HG02588 (cell line): ENCODE measurements around the gene GJA3.

Experiments
- ATAC-seq: cut with Tn5 transposase; IDR thresholded peaks from one replicate; pipeline ENCODE4 v1.9.1; 2021; ENCODE audit warnings: mild to moderate bottlenecking, moderate library complexity; ENCODE audit not compliant: unreplicated experiment

Gene GJA3

DNA sequence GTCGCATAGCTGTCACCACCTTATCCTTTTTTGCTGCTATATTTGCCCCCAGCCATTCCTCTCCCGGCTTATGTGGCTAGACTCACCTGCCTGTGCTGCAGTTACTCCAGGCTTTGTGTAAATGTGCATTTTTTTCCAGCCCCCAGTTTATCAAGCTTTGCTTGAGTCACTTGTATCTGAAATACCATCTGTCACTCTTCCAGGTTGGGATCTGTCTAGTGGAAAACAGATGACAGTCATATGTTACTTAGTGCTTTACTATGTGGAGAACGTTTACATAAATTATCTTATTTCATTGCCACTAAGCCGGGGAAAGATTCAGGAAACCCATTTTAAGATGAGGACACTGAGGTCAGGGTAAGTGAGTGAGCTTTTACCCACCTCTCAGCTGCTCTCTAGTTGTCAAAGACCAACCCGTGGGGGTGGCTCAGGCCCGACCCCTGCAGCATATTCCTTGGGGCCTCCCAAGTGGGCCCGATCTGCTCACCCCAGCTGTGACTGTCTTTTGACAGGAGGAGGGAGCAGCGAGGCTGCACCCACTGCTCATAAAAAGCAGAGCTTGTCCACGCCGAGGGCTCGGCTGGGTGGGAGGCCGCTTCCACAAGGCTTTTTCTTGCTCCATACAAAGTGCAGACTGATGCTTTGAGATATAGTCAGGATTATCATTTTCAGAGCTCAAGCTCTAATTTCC, 24.7 kb upstream of the GJA3 start:
- ATAC-seq = no peak

DNA sequence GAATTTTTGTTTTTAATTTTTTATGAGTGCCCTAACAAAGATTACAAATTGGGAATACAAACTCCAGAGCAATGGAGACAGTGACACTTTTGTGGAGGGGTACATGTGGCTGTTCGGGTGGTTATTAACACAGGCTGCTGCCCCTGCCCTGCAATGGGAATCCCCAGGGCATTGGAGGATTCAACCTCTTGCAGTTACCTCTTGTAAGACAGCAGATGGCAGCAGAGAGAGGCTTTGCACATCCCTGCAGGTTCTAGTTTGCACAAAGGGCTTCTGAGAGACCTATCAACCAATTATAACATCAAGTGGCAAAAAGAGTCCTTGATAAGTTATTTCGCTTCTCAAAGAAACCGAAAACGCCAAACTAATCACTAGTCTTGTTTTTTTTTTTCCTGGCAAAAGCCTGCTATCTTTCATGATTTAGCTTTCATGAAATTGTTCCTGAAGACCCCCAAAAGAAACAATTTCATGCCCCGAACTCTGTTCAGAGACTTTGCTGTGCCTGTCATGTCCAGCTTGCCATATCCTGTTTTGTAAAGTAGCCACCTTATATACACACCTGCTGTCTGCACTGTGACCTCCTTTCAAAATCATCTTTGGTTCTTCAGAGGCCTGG, 21.5 kb upstream of the GJA3 start:
- ATAC-seq = no peak

DNA sequence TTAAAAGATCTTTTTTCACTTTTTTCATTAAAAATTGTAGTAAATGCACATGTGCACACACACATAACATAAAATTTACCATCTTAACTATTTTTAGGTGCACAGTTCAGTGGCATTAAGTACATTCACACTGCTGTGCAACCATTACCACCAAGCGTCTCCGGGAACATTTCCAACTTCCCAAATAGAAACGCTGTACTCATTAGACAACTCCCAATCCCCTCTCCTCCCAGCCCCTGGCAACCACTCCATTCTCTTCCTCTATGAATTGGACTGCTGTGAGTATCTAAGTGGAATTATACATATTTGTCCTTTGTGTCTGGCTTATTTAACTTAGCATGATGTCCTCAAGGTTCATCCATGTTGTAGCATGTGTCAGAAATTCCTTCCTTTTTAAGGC, 20.3 kb upstream of the GJA3 start:
- ATAC-seq = no peak

DNA sequence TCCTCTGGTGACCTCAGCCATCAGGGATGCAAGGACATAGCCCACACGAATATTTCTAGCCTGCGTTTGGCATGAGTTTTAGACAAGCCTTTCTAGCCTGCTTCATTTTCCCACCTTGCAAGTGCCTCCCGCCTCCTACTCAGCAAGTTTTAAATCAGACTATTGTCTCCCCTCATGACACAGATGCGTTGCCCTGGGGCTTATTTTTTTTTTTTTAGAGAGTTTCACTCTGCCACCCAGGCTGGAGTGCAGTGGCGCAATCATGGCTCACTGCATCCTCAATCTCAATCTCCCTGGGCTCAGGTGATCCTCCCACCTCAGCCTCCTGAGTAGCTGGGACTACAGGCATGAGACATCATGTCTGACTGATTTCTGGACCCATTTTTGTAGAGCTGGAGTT, 17.3 kb upstream of the GJA3 start:
- ATAC-seq = no peak

DNA sequence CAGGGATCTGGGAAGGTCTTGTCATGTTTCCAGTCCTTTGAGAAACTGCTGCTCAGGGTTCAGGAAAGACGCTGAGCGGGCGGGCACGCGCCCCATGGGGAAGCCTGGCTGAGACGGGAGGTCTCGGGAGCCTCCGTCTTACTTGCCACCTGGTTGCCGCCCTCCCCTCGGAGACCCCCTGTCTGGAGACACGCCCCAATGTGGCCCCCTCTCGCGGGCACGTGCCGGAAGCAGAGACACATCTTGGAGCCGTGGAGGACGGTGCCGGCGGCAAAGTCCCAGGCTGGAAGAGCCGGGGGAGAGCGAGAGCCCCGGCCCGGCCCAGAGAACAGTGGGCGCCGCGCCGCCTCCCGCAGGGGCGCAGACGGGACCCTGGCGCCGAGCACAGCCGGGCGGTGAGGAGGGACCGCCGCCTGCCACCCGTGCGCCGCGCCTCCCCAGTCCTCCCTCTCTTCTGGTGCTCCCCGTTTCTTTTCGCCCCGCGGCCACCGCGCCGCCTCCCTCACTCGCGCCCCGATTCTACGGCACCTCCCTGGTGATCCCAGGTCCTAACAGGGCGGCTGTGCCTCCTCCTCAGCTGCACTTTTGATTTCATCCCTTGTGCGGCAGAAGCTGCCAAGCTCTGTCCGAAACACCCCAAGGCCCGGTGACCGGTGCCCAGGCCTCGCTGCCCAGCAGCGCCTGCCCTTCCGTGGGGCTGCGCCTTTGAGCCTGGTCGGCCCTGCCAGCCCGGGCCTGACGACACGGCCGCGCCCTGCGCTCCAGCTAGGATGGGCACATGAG, 16.4 kb upstream of the GJA3 start:
- ATAC-seq = no peak

DNA sequence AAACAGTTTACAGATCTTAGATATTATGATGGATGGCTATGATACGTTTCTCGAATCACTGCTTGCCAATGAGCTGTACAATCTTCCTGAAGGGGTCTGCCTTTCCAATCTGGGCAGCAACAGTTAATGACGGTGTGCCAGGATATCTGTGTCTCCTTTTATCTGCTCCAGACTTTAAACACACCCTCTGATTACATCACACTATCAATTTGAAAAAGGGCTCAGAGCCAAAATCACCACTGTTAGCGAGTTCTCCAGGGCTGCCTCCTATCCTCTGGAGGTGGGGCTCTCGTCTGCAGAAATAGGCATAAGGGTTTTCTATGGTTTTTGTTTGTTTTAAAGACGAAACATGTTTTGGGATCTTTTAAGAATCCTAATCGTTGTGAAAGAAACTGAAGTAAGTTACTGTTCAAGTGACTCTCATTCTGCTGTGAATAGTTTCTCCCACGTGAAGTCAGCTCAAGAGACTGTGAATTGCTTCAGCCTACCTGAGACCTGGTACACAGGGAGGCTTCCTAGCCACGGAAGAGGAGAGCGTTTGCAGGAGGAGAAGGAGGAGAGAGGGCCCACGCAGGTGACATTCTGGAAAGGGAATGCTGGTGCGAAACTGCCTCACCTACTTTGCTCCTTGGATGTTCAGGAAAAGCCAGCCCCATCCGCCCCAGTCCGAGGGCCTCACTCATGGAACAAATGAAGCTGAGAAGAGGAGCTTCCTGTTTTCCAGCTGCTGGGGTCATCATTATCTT, 15.2 kb upstream of the GJA3 start:
- ATAC-seq = no peak

DNA sequence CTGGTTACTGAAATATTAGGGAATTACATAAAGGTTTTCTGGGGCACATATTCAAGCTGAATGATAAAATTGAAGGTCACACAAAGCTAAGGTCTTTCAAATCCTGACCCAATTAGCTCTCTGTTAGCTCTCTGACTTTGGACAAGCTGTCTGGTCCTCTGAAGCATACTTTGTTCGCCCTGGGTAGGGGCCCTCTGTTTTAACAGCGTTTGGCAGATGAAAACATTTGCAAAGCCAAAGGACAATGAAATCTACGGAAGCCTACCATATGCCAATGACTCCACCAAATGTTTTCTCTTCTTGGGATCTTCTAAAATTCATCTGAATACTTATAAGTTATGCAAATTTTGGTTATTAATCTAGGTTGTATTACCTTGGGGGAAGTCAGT, 14.5 kb upstream of the GJA3 start:
- ATAC-seq = no peak

DNA sequence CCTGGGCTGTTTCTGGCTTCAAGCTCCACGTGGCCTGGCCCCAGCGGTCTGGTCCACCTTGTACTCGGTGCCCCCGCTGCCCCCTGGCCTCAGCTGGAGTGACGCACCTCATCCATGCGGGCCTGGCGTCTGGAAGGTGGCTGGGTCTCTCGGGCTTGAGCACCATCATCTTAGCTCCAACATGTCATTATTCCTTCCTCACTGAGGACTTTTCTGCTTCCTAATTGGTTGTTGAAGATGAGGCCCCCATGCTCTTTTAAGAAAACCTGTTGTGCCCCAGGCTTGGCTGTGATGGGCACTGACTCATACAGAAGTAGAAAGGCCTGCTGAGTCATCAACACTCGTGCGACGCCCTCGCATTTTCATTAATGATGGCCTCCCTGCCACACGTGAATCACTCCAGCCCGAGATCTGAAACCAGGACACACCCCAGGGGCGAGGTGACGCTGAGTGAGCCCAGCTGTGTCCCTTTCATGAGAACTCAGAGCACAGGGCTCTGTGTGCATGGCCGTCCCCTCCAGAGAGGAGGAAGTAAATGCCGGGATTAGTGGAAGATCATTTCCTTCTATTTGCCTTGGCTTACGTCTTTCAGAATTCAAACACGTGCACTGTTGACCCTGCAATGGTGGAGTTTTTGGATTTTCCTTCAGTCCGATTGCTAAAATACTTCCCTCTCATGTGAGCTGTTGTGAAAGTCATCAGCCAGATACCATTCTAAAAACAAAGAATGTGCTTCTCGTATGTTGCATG, 14.0 kb upstream of the GJA3 start:
- ATAC-seq = peak; percentile 94

DNA sequence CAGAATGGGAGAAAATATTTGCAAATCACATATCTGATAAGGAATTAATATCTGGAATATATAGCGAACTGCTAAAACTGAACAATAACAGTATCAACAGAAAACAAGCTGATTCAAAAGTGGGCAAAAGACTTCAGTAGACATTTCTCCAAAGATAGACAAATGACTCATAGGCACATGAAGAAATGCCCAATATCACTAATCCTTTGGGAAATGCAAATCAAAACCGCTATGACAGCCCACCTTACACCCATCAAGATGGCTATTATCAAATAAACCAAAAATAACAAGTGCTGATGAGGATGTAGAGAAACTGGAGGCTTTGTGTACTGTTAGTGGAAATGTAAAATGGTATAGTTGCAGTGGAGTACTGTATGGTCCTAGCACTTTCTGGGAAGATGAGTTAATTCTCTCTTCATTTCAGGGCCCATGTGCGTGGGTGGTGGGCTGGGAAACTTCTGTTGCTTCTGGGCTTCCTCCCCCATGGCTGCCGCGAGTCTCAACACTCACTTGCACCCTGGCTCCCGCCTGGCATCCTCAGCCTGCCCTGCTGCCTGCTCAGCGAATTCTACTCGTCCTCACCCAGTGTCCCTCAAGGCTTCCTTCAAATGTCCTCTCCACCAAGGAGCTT, 12.4 kb upstream of the GJA3 start:
- ATAC-seq = no peak

DNA sequence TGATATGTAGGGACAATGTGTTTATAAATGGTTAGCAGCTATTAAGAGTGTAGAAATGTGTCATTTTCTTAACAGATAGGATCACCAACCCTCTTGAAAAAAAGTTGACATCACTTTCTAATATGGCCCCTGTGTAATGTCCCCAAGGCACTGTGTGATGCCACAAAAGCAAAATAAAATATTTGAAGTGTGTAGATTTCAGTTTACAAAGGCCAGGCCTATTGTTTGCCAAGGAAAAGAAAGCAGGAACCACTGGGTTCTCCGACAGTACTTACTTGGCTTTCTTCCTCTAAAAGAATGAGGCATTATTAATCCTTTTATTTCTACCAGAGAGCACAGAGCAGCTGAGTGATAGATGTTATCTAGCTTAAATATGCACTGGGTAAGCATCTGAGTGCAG, 10.5 kb upstream of the GJA3 start:
- ATAC-seq = no peak

DNA sequence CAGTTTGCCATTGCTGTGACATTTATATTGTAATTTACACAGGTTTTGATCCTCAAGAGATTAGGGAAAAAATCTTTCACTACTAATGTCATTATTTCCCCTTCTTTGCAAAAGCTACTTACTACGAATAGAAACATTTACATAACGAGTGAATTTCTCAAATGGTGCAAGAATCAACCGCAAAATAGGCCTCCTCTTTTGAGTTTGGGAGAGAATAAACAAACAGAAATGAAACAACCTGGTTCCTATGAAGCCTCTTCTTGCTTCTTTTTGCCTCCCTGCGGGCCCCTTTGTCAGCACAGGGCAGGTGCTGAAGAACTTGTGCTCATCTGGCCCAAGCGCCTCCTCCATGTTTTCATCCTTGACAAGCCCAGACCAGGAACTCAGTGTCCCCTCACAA, 10.1 kb upstream of the GJA3 start:
- ATAC-seq = no peak

DNA sequence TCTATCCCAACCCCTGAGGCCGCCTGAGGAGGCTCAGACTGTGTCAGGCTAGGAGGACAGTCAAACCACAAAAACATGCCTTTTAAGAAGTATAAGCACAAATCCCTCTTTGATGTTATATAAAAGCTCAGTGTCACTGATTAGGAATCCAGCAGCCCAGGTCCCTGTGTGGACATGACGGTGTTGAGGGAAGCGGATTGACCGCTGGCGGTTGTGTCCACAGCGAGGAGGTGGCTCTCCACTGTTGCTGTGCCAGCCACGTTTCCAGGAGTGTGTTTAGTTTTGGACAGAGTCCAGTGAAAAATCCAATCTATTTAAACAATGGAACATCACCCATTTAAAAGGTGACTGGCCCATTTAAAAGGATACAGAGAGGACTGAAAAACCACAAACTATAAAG, 7.5 kb upstream of the GJA3 start:
- ATAC-seq = no peak

DNA sequence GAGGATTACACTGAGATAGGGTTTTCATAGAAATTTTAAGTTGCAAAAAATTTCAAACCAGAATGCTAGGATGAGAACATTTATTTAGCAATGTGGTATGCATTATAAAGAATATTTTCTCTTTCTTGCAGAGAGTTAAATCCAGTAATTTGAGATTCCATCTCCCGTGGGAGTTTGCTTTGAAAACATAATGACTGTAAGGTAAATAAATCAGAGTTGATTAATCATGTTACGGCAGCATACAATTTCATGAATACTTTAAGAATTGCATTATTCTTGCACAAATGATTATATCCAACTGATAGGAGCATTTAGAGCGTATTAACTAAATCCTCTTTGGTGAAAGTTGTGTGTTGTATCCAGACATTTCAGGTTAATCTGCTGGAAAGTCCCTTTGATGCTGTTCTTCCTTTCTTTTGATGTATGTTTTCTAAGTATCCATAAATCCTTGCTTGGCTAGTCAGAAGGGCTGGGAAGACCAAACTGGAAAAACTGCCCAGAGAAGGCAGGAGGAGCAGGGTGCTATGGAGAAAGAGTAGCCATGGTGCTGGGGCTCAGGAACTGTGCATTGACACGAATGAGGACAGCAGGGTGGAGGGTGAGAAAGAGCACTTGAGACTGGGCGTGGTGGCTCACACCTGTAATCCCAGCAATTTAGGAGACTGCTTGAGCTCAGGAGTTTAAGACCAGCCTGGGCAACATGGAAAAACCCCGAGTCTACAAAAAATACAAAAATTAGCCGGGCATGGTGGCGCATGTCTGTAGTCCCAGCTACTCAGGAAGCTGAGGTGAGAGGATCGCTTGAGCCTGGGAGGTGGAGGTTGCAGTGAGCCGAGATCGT, 4.8 kb upstream of the GJA3 start:
- no peak for ATAC-seq

DNA sequence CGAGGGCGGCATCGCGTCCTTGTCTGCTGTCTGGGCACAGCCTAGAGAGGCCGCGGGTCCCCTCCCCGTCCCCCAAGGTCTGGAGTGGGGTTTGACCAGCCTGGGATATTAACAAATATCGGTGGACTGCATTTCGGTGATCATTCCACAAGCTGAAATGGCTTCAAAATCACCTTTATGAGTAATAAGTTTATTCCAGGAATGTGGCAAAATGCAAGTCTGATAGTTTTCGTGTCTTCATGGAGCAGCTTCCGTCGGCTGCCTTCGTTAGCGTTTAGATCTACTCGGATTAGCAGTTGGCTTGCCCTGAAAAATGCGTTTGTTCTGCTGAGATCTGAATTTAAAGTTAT, 1.1 kb upstream of the GJA3 start:
- no peak for ATAC-seq

DNA sequence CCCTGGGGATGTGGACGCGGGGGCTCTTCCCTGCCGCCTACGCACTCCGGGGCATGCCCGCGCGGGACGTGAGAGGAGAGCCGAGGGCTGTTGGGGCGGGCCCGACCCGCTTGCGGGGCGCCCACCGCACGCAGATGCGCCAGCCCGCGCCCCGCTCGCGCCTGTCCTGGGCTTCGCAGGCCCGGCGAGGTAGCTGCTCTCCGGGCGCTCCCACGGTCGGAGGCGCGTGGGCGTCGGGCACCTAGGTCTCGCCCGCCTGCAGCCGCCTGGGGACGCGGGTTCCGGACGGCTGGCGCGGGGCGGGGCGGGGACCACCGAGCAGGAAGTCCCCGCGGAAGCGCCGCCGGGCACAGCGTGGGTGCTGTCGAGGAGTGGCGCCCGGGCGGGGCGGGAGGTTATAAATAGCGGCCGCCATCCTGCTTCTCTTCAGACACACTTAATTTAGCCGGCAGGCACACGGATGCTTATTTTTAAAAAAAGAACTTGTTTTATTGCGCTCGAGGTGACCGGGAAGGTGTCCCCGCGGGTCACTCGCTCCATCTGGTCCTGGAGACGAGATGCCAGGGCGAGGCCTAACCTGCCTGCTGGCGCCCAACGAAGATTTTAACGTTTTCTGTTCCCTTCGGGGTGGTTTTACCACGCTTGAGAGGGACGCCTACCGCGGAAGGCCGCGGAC, 561 bp upstream of the GJA3 start:
- peak; percentile 56 for ATAC-seq

DNA sequence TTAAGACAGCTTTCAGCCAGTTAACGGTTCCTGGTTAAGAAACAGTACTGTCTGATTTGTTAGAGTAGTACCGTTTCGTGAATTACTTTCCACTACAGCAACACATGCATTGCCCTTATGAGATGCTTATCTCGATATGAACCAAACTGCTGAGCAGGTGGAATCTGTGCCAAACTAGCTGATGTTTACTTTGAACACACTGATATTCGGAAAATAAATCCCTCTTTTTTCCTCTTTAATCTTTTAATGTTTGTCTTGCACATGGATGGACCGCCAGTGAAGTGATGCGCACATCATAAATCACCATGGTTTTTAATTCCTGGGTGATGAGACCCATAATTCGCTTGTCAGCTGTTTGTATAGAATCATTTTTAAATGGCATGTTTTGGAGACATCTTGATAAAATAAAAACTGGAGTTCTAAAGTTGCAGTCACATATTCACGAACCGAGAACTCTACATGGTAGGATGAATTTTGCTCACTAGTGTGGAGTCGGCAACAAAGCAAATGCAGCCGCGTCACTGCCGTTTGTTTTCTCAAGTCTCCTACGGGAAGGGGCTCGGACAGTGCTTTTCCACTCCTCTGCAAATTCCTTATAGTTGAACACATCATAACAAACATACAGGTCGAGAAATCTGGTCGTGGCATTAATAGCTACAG, 1.1 kb downstream of the GJA3 start:
- ATAC-seq = no peak

DNA sequence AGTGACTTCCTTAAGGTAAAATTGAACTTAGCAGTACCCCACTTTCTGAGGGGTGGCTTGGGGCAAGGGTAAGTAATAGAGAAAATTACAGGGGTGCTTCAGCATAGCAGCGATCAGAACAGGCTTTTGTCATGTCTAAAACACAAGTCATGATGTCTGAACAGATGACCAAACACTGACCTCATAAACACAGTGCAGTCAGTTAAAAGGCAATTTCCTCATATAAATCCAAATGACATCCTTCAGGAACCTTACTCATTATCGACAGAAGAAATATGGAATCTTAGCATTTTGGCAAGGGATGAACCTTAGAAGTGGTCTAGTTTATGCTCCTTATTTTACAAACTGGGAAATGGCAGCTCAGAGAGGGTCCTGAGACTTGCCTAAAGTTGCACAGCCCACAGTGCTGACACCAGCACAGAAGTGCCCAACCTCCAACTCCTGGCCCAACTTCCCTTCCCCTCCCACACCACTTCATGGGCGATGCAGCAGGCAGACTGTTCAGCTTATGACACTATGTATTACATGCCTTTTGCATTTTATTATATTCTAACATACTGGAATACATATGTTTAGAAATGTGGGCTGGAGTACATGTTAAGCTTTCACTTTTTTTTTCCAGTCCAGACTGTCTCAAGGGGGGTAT, 3.6 kb downstream of the GJA3 start:
- no peak for ATAC-seq

DNA sequence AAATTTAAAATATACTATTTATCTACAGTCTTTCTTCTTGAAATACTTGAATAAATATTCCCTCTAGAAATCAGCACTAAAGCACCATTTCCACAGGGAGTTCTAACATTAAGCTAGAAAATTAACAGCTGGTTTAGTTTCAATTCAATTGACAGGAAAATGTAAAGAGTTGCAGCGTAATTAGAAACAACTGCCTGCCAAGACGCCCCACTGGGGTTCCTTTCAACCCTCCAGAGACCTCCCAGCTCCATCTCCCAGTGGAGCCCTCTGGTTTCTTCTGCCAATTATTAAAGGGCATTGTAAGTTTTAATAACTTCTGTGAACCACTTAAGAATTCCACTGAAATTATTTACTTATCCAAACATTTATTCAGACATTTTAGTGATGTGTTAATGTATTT, 4.2 kb downstream of the GJA3 start:
- no peak for ATAC-seq
